Fibroblast of skin of left biceps (primary cell): ENCODE data around the gene TPMT.
A peak's percentile ranks its signal among the peaks of the same experiment; 100 is the strongest.
"Not testable (repeated sequence)": the region's sequence is repeated elsewhere in the genome, so short reads cannot be mapped to it uniquely, and the experiment has no call there.

Experiments
- DNase-seq, 2 experiments: peaks; one replicate each; pipeline ENCODE4 v3.0.0-alpha.2; 2013; ENCODE audit warnings: low read depth in 2 of 2

TPMT gene

DNA sequence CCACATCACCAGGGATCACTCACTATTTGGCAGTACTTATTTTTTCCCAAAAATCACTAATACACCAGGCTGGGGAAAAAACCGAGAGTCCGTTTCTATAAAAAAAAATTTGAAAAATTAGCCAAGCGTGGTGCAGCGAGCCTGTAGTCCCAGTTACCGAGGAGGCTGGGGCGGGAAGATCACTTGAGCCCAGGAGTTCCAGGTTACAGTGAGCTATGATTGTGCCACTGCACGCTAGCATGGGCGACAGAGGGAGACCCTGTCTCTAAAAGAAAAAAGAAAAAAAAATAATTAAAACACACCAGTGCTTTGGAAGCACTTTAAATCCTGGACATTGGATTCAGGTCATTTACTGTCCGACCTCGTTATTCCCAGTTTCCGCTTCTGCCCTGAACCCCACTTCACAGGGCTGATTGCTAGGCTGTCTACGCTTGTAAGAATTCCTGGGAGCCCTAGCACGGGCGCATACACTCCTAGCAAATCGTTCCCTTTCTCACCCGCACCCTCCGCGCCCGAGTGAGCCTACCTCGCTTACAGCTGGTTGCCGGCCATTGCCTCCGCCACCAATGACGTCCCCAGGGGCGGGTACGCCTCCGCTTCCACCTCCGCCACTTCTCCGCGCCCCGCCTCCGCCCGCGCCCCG, at the start of gene TPMT:
TSS of gene TPMT (minus strand) at position 571 of the 643 bp plus-strand sequence. CDS start 5,950 bp downstream, outside the sequence.
- DNase-seq: no peak

DNA sequence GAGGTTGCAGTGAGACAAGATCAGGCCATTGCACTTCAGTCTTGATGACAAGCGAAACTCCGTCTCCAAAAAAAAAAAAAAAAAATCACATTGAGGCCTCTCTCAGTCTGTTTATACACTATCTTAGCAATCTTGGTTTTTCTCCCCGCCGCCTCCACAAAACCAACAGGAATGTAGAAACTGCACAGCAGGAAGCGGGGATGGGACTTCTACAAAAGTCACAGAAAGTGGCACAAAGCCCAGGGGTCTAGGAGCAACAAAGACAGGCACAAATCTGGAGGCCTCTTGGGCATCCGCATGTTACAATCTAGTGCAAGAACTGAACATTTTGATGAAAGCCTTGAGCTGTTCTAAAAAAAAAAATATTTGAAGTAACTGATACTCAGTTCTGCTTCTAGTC, 48.9 kb upstream of the TPMT start:
- no peak for DNase-seq

DNA sequence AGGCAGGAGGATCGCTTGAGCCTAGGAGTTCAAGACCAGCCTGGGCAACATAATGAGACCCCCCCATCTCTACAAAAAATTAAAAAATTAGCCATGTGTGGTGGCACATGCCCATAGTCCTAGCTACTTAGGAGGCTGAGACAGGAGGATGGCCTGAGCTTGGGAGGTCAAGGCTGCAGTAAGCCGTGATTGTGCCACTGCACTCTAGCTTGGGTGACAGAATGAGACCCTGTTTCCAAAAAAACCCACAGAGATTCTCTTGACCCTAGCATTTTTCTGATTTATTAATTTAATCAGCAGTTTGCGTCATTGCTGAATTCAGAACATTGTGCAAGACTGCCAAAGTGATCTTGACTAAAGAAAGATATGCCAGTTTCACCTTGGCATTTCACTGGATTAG, 37.1 kb upstream of the TPMT start:
- DNase-seq: no peak

DNA sequence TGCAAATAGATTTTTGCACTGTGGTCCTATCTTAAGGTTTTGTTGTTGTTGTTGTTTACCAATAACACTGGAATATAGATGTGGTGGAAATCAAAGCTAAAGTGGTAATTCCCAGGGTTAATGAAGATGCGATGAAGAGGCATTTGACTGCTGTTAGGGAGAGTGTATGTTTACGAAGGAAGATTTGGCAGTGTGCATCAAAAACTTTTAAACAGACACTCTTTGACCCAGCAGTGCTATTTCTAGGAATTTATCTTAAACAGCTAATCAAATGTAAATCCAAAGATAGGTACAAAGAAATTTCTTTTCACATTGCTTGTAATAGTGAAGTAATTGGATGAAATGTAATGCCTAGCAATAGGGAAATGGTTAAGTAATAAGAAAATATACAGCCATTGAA, 34.3 kb upstream of the TPMT start:
- DNase-seq: no peak

DNA sequence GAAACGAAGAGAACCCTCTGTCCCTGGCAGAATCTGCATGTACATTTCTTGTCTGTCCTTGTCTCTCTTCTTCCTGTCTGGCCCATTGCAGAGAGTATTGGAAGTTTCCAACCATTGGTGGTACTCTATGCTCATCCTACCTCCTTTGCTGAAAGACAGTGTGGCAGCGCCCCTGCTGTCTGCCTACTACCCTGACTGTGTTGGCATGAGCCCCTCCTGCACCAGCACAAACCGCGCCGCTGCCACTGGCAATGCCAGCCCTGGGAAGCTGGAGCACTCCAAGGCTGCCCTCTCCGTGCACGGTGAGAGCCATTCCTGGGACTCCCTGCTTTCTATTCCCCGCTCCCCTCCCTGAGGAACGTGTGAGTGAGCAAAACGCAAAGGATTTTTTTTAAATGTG, 32.8 kb upstream of the TPMT start:
- no peak for DNase-seq

DNA sequence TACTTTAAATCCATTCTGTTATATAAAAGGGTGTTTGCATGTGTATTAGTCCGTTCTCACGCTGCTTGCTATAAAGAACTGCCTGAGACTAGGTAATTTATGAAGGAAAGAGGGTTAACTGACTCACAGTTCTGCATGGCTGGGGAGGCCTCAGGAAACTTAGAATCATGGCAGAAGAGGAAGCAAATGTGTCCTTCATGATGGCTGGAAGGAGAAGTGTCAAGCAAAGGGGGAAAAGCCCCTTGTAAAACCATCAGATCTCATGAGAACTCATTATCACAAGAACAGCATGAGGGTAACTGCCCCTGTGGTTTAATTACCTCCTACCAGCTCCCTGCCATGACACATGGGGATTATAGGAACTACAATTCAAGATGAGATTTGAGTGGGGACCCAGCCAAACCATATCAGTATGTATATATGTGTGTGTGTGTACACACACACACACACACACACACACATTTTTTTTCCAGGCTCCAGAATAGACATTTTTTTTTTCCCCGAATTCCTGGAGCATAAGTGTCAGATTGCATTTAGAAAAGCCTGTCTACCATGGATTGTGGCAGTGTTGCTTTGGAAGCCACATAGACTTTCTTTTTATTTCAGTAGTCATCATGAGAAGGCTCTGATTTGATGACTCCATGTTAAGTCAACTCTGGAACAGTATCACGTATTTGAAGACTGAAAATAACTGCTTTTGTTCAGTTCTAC, 31.8 kb upstream of the TPMT start:
- DNase-seq: peak; percentile 2 to 20

DNA sequence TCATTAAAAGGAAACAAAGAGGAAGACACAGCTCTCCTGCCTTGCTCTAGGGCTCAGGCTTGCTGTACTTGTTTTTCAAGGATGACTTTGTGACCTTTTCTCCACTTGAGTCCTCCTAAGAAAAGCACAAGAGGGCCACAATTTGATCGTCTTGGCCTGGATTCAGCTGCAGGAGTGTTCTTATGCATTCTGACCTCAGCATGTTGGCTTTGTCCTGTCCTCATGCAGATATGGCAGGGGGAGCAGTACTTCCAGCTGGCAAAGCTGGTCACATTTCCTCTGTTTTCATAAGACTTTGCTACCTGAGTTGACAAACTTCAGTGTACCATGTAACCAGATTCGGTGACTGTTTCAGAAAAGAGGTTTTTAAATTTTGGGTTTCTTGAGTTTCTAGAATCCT, 31.2 kb upstream of the TPMT start:
- DNase-seq: no peak

DNA sequence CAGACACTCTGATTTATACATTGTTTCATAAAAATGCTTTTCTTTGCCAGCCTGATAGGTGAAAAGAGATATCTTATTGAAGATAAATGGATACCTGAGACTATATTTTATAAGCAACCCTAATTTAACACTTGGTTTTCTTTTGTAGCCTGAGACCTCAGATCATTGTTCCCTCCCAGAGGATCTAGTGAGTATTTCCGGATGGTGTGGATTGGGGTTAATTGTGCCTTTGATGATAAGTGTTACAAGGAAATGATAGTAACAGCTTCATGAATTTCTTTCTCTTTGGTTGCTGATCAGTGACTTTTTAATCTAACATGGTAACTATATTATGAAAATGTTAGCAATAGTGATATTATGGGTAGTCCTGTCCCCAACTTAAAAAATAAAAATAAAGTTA, 30.7 kb upstream of the TPMT start:
- no peak for DNase-seq

DNA sequence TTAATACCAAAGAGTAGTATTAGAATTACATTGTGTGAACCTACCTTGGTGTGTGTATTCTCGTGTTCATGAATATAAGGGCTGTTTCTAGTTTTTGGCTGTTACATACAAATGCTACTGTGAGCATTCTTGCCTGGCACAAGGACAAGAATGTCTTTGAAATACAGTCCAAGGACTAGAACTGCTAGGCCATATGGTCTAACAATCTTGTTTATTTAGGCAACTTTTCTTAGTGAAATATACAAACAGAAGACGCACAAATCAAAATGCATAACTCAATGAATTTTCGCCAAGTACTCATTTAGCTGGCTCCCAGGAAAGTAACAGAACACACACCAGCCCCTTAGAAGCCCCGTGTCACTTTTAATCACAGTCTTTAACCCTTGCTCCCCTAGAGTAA, 28.9 kb upstream of the TPMT start:
- DNase-seq: peak in 1 of 2 experiments; percentile 12

DNA sequence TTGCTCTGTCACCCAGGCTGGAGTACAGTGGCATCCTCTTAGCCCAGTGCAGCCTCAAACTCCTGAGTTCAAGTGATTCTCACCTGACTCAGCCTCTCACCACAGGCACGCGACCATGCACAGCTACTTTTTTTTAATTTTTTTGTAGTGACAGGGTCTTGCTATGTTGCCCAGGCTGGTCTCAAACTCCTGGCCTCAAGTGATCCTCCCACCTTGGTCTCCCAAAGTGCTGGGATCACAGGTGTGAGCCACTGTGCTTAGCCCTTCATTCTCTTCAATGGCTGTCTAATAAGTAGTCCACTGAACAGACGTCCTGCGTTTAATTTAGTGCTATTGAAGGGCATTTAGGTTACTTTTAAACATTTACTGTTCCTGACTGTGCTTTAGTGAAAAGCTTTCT, 27.7 kb upstream of the TPMT start:
- DNase-seq: no peak

DNA sequence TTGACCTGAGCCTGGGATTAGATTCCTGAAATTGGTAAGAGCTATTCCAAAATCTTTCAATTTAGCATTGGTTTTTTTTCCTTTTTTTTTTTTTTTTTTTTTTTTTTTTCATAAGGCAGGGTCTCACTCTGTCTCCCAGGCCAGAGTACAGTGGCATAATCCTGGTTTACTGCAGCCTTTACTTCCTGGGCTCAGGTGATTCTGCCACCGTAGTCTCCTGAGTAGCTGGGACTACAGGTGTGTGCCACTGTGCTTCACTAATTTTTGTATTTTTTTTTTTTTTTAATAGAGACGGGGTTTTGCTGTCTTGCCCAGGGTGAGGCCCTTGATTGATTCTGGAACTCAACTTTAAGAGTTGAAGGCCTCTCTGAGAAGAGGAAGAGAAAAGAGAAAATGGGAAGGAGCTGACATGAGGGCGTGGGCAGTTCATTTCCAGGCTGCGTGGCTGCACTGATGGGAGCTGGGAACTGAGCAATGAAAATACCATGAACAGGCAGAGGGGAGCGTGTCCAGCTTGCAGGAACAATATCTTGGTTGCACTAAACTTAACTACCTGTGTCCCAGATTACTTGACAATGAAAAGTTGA, 25.0 kb upstream of the TPMT start:
- DNase-seq: no peak

DNA sequence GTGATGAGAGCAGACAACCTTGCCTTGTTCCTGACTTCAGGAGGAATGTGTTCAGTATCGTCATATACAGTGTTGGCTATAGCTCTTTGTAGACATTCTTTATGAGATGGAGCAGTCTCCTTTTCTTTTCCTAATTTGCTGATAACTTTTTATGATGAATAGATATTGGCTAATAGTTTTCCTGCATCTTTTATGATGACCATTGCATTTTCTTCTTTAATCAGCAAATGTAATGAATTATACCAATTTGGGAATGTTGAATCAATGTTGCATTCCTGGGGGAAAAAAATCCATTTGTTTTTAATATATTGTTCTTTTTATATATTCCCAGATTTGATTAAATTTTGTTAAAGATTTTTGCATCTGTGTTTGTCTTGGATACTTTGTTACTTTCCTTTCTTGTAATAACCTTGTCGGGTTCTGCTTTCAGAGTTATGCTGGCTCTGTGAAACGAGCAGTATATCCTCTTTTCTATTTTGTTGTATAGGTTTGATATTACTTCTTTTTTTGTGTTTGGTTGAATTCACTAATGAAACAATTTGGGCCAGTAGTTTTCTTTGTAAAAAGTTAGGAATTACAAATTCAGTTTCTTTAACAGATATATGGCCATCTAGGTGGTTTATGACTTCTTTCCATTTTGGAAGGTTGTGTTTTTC, 24.2 kb upstream of the TPMT start:
- no peak for DNase-seq

DNA sequence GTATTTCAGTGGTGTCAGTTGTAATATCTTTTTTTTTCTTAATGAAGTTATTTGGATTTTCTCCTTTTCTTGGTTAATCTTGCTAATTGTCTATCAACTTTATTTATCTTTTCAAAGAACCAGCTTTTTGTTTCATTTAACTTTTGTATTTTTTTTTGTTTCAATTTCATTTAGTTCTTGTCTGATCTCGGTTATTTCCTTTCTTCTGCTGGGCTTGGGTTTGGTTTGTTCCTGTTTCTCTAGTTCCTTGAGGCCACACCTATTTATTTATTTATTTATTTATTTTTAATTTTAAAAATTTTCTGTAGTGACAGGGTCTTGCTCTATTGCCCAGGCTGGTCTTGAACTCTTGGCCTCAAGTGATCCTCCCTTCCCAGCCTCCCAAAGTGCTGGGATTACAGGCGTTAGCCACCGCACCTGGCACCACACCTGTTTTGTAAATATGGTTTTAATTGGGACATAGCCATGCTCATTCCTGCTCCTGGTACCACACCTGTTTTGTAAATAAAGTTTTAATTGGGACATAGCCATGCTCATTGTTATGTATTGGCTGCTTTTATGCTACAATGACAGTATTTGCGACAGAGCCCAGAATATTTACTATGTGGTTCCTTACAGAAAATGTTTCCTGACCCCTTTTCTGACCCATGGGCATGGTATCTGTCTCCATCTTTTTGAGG, 22.5 kb upstream of the TPMT start:
- DNase-seq: no peak

DNA sequence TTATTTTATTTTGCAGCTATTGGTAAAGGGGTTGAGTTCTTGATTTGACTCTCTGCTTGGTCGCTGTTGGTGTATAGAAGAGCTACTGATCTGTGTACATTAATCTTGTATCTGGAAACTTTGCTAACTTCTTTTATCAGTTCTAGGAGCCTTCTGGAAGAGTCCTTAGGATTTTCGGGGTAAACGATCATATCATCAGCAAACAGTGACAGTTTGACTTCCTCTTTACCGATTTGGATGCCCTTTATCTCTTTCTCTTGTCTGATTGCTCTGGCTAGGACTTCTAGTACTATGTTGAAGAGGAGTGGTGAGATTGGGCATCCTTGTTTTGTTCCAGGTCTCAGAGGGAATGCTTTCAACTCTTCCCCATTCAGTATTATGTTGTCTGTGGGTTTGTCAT, 21.3 kb upstream of the TPMT start:
- not testable (repeated sequence) for DNase-seq

DNA sequence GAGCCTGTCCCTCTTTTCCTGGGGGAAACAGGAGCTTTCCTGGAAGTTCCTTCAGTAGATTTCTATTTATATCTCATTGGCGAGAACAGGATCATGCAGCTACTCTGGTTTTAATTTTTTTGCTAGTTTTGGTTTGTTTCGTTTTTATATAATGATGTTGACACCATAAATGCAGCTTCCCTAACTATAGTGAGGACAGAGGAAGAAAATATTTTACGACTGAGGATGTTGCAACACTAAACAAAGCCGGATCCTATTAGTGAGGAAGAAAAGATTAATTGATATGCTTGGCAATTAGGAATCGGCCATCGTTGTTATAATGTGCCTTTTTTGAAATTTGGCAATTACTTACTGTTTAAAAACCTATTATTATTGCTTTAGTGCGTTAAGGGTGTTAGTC, 17.0 kb upstream of the TPMT start:
- no peak for DNase-seq

DNA sequence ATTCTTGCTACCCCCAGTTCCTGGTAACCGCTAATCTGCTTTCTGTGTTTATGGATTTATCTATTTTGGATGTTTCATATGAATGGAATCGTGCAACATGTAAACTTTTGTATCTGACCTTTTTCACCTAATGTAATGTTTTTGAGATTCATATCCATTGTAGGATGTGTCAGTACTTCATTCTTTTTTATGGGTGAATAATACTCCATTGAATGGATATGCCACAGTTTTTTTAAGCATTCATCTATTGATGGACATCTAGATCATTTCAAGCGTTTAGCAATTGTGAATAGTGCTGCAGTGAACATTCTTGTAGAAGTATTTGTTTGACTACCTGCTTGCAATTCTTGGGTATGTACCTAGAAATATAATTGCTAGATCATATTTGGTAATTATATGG, 13.4 kb upstream of the TPMT start:
- DNase-seq: no peak

DNA sequence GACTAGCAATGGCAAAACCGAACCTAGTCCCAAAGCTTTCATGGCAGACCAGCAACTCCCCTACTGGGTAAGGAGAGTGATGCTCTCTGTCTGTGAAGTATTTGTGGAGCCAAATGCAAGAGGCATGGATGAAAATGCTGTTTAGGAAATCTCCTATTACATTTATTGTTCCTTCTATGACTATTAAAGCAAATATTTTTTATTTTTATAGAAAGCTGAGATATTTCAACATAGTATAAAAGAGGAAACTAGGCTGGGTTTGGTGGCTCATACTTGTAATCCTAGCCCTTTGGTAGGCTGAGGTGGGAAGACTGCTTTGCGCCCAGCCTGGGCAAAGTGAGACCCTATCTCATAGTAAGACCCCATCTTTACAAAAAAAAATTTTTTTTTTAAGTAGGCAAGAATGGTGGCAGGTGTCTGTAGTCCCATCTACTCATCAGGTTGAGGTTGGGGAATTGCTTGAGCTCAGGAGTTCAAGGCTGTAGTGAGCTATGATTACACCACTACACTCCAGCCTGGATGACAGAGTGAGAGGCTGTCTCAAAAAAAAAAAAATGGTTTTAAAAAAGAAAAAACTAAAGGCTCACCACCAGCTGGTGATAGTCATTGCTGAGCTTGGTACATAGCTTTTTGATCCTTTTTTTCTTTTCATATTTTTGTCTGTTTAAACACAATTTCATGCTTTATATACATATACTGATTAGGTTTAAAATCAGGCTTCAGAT, 11.6 kb upstream of the TPMT start:
- no peak for DNase-seq

DNA sequence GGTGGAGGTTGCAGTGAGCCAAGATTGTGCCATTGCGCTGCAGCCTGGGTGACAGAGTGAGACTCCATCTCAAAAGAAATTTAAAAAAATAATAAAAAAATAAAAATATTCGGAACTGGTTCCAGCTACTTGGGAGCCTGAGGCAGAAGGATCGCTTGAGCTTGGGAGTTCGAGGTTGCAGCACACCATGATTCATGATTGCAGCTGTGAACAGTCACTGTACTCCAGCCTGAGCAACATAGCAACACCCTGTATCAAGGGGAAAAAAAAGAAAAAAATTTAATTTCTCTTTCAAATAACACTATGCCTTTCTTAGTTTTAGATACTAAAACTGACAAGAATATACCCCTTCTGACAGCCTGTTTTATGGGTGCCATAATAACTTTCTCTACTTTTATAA, 10.9 kb upstream of the TPMT start:
- DNase-seq: no peak

DNA sequence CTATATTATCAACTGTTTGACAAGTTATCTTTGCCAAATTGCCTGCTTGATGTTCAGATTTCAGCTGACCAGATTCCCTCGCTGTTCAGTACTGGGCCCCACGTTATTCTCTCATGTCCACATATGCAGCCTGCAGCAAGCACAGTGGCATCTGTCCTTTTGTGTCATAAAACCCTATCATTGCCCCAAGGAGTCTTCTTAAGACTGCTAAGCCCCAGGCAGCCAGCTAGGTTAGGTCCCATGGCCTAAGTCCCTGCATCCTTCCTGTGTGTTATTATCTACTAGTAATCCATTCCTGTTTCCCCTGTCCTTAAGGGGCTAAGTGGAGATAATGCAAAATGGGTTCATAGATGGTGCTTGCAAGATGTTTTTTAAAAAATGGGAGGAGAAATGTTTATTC, 7.5 kb upstream of the TPMT start:
- no peak for DNase-seq

DNA sequence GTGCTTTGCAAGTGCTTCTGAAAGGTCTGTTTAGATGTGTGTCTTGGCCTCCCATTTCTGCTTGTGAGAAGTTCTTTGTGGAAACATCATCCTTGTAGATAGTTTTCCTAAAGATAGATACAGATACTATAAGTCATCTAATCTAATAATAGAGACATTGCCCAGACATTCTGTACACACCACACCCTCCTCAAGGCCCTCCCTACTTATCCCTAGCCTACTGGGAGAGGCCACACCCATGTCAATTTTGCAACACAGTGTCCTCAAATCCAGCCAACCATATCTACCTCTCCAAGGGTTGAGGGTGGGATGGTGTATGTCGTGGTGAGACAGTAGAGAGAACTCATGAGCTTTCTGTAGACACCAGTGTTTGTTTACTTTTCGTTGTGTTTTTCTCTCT, 6.6 kb upstream of the TPMT start:
- DNase-seq: no peak

DNA sequence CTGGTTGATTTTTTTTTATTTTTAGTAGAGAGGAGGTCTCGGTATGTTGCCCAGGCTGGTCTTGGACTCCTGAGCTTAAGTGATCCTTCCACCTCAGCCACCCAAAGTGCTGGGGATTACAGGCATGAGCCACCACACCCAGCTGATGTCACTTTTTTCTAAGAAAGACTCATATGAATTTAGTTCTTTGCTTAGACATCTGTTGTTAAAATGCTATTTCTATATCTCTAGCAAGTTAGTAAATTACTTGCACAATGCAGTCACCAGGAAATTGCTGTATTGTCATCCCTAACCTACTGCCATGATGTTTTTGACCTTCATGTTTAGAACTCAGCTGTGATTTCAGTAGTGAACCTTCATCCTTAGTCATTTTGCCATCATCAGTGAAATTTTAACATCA, 6.0 kb upstream of the TPMT start:
- DNase-seq: no peak
